NCI-H2107 treated with DMSO at 0.1 percent for 48 hours (cell line): ENCODE measurements around the gene DNTTIP2.
A peak's percentile ranks its signal among the peaks of the same experiment; 100 is the strongest.
"Not testable (repeated sequence)": the region's sequence is repeated elsewhere in the genome, so short reads cannot be mapped to it uniquely, and the experiment has no call there.

Experiments
- DNase-seq: peaks from one replicate; lab custom pipeline; 2025; ENCODE audit not compliant: unreplicated experiment; lab: John Stamatoyannopoulos, UW

The DNTTIP2 gene

GRCh38 chr1:93878889-93879586, at the start of gene DNTTIP2:
TSS of gene DNTTIP2 (minus strand) at chr1:93879206. CDS start at chr1:93879148, 58 bp downstream.
- peak; percentile 87 for DNase-seq

DNA sequence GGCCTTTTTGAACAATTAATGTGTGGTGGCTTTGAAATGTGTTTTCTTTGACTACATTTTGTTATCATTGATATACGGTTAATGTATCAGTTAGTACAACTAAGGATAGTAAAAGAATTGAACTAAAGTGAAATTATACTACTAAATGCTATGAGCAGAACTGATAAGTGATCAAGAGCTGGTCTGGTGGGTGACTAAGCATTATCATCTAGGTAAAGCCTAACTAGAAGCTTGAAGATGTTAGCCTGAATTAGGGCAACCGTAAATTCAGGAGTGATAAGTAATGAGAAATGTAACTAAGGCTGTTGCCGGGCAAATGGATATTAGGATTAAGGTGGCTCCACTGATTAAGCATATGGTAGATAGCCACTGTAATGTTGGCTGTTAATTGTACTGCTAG, 46.2 kb upstream of the DNTTIP2 start:
- DNase-seq: no peak

- peak; percentile 44 for DNase-seq
These were observed 40.8 kb upstream of the DNTTIP2 start for GRCh38 chr1:93919780-93920179.

- DNase-seq: no peak
These were observed 38.3 kb upstream of the DNTTIP2 start for GRCh38 chr1:93917302-93917701.

DNA sequence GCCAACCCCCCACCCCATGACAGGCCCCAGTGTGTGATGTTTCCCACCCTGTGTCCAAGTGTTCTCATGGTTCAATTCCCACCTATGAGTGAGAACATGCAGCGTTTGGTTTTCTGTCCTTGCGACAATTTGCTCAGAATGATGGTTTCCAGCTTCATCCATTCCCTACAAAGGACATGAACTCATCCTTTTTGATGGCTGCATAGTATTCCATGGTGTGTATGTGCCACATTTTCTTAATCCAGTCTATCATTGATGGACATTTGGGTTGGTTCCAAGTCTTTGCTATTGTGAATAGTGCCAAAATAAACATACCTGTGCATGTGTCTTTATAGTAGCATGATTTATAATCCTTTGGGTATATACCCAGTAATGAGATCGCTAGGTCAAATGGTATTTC, 31.9 kb upstream of the DNTTIP2 start:
- DNase-seq: not testable (repeated sequence)

DNA sequence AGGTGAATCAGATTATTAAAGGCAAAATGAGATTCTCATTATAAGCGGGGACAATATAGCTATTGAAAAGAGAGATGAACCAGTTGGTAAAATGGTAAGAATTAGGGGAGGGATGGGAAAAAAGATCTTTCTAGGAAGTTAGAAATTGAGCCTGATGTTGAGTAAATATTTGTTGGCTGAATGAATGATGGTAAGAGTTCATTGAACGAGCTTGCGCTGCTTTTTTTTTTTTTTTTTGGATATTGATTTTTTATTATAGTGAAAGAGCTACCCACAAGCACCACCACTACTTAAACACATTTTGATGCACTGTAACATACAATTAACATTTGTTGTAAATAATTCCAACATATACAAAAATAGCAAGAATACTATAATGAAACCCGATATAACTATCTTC, 31.3 kb upstream of the DNTTIP2 start:
- no peak for DNase-seq

GRCh38 chr1:93909146-93910050, 30.4 kb upstream of the DNTTIP2 start, which contains the start of gene GCLM:
TSS of gene GCLM (minus strand) at chr1:93909430. CDS start at chr1:93909163, 267 bp downstream.
- DNase-seq: peak; percentile 88

DNA sequence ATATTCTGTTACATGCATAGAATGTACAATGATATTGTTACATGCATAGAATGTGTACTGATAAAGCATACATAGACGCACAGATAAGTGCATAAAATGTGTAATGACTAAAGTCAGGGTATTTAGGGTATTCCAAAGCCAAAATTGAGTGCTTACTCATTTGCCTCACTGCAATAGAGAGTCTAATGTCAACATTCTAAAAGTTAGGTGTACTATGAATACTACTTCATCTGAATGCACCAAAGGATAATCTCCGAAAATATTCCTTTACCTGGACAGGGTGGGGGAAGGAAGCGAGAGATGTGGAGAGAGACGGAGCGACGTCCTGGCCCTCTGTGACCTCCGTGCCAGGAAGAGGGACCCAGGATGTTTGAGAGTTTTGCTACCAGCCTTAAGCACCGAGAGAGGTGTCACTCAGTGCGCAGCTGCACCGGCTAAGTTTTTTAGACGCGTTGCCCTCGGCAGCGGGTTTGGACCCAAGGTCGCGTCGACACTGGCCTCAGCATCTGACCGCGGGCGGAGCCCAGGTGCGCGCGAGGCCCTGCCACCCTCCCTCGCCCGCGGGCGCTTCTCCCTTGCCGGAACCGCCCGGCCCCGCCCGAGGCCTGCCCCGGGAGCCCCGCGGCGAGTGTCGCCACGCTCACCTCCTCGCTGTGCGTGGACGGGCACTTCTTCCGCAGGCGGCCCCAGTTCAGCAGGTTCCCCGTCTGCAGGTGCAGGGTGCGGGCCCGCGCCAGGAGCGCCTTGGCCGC, 29.6 kb upstream of the DNTTIP2 start:
- DNase-seq: peak; percentile 8

GRCh38 chr1:93907718-93908117, 28.7 kb upstream of the DNTTIP2 start:
- peak; percentile 69 for DNase-seq

DNA sequence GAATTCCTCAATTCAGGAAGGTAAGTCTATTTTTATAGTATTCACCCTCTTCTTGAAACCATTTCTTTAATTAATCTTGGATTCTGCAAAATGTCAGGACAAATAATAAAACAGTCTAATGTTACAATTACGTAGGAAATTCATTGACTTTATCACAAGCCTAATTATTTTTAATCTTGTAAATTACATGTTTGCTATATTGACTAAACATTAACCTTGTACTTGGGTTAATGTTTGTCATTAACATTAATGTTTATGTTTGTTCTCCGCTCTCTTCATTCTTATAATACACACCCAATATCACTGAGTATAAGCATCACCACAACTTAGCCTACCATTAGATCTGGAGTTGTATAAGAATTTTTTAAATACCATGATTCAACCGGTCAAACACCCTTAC, 27.5 kb upstream of the DNTTIP2 start:
- DNase-seq: no peak

- no peak for DNase-seq
These were observed 26.7 kb upstream of the DNTTIP2 start for GRCh38 chr1:93905734-93906133.

DNA sequence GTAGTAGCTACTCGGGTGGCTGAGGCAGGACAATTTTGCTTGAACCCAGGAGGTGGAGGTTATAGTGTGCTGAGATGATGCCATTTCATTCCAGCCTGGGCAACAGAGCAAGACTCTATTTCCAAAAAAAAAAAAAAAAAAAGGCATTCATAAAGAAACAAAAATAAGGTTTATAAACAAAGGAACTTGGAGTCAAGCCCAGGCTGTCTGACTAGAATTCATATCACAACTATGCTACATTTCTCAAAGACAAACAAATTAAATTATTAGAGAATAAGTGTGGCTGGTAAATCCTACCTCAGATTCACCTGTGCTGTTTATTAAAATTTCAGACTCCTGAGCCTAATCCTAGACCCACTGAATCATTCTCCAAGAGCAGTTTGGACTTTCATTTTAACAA, 26.0 kb upstream of the DNTTIP2 start:
- DNase-seq: no peak

GRCh38 chr1:93904228-93904627, 25.2 kb upstream of the DNTTIP2 start:
- no peak for DNase-seq

DNA sequence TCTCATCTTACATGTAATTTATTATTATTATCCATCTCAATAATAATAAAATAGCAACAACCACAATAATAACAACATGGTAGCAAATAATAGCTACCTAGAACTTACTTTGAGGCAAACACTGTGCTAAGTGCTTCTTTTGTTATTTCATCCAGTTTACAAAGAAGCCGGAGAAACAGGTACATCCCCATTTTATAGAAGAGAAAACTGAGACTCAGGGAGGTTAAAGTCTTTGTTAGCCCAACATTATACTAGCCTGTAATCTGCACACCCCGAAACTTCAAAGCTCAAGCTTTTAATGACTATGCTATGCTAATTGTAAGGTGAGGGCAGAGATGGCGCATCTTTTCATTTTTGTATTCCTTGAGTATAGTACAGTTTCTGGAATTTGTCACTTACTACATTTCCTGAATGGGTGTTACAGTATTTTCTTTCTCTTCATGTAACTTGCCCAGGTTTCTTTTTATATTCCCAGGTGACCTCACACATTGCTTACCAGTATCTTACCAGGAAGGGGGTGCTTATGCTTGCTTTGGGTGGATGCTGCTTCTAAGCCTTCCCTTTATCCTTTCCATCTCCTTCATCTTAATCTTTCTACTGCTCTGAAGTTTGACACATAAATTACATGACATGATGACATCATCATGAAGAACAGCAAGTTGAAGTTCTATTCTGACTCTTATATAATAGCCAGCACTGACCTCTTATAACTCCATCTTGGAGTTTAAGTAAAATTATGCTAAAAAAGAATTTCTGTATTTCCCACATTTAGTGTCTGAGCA, 21.9 kb upstream of the DNTTIP2 start:
- no peak for DNase-seq

DNA sequence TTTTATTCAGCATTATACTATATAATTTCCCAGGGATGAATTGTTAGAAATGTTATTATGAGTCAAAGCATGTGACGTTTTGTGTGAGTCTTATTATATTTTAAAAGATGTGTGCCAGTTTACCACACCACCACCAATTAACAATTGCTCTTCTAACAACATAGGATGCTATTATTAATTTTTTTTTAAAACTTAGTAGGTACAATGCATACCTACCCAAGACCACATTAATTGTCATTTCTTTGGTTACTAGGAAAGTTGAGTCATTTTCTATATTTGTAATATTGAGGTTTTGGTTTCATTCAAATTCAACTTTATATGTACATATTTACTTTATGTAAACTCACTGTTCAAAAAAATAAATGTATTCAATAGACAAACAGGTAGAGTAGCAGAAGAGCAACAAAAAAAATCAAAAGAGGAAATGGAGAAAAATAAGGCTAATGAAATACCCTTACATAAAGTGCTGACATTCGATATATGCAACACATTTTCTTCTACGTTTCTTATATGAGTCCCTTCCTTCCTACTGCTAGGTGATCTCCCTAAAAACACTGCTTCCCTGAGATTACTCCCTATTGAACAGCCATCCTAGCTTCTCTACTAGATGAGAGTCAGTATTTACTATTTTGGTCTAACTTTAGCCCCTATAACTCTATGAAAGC, 20.7 kb upstream of the DNTTIP2 start:
- no peak for DNase-seq

DNA sequence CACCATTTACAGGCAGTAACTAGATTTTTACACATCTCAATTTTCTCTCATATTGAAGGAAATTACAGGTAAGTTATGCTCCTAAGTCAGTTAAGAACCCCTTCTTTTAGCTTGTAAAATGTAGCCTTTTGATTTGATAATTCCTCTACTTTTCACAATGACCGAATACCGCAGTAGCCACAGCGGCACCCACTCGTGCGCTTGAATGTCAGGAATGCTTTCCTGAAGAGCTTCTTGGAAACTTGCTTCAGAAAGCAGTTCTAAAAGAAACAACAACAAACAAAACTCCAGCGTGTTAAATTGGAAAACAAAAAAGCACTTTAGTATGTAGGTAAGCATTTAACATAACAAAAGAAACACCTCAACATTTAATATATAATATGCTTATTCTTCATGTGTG, 9.9 kb upstream of the DNTTIP2 start:
- no peak for DNase-seq

DNA sequence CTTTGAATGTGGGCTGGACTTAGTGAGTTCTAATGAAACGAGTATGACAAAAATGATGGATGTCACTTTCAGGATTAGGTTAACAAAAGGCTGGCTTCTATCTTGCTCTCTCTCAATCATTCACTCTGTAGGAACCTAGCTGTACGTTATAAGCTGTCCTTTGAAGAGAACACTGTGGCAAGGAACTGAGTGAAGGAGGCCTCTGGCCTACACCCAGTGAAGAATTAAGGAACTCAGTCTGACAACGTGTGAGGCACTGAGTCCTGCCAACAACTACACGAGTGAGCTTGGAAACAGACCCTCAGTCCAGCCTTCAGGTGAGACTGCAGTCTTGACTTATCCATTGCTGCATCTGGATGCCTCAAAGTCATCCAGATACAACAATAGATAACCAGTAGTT, 3.3 kb upstream of the DNTTIP2 start:
- DNase-seq: no peak

- no peak for DNase-seq
These were observed 1.7 kb upstream of the DNTTIP2 start for GRCh38 chr1:93880731-93881130.

DNA sequence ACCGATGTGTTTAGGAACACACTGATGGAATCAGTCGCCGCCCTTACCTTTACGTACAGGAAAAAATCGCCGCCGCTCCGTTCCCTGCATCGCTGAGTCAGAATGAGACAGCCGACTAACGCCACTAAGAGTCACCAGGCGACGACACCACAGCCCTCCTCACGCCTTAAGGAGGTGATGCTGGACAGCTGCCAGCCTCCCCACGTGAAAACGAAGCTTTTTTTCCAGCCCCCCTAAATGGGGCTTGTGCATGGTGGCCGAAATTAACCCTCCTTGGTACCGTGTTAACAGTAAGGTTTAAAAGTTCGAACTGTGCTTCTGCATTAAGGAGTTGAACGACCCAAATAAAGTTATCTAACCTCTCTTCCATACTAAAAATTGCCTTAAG, 511 bp downstream of the DNTTIP2 start:
- DNase-seq: no peak

GRCh38 chr1:93877529-93877928, 1.5 kb downstream of the DNTTIP2 start:
- no peak for DNase-seq
